ENCODE results near the gene WFIKKN2. TPM values are rescaled to one million over a fixed set of nuclear protein-coding genes. Genes with fewer than 3 reads are reported as not detected.

WFIKKN2 gene
- total and polyA plus RNA-seq, 2 of the 13 experiments (the other 11 are each of a cell fraction or from before 2014, with no cell fraction given) = not detected

GRCh38 chr17:50807675-50808074 lies 27.7 kb upstream of the WFIKKN2 start (continued):
- TF ChIP-seq HMGXB3 (CRISPR knock-in tag; IDR thresholded peaks at IDR 0.05; ENCODE audit: borderline replicate concordance) = peak; percentile 19; the same call in 1 of the 2 replicates
- no peak for TF ChIP-seq MYNN (CRISPR knock-in tag; IDR thresholded peaks at IDR 0.05; ENCODE audit: low read depth)
- no peak for TF ChIP-seq MLX (CRISPR knock-in tag; IDR thresholded peaks at IDR 0.05)
- no peak for TF ChIP-seq MTF2 (CRISPR knock-in tag; IDR thresholded peaks at IDR 0.05; ENCODE audit: borderline replicate concordance)
- peak; percentile 25; the same call in 1 of the 2 replicates for TF ChIP-seq KDM6A (CRISPR knock-in tag; IDR thresholded peaks at IDR 0.05; ENCODE audit: low read depth)

- 83% methylated on average over 7 of the region's 7 CpGs for WGBS (ENCODE audit: low lambda C conversion rate)
- ATAC-seq (no peak), FAIRE-seq (no peak), DNase-seq (ENCODE audit: low spot score) (no peak)
- H3K4me1 ChIP-seq (ENCODE audit: insufficient read depth, low read length) = peaks cover 61% of the 10 kb centered on the region
- no peak overlapping the region for H3K9ac ChIP-seq (ENCODE audit: insufficient read depth, low read depth, low read length)
- intact Hi-C loops (cut with micrococcal nuclease; ENCODE audit: unreplicated experiment) (no loop called here), in situ Hi-C loops (cut with HindIII; ENCODE audit: extremely low pct_ligation_motif_present, low pct_unique_long_range_greater_than_20kb) (no loop called here)
- no TSS peak for BruUV-seq (replicated peaks)
- no peak overlapping the region for H3K4me2 ChIP-seq (ENCODE audit: low read depth, low read length)
- H3K36me3 ChIP-seq (replicated peaks in 1 of 2; ENCODE audit: control insufficient read depth in 1 of 2, insufficient read depth in 2 of 2, low read length in 2 of 2) = no peaks in the 10 kb centered on the region
- TF ChIP-seq GZF1 (CRISPR knock-in tag; IDR thresholded peaks at IDR 0.05) (0 out of 2 replicates have a peak, but pooled peaks have one; percentile 52), TBL1XR1 (IDR thresholded peaks at IDR 0.05; ENCODE audit: borderline replicate concordance, low read length, partially characterized antibody) (no peak), ZFYVE20 (CRISPR knock-in tag; IDR thresholded peaks at IDR 0.05; ENCODE audit: borderline replicate concordance, low read depth) (no peak), ZNF687 (CRISPR knock-in tag; IDR thresholded peaks at IDR 0.05) (peak; percentile 26; the same call in 1 of the 2 replicates), TOPORS (CRISPR knock-in tag; IDR thresholded peaks at IDR 0.05) (no peak), ZFP36L2 (CRISPR knock-in tag; IDR thresholded peaks at IDR 0.05) (no peak), NR3C1 (CRISPR knock-in tag; IDR thresholded peaks at IDR 0.05) (no peak), ZNF709 (CRISPR knock-in tag; IDR thresholded peaks at IDR 0.05) (no peak), SP2 (CRISPR knock-in tag; IDR thresholded peaks at IDR 0.05) (no peak), ZNF598 (CRISPR knock-in tag; IDR thresholded peaks at IDR 0.05; ENCODE audit: borderline replicate concordance) (no peak)
- CTCF ChIA-PET (ENCODE audit: low intra/inter-chr PET ratio, low total read pairs) = no interaction called here
- no peaks in the 10 kb centered on the region for H3K79me2 ChIP-seq (ENCODE audit: insufficient read depth, low read length)
- no peaks in the 10 kb centered on the region for H3K9me3 ChIP-seq (ENCODE audit: low read length)
- H3K4me3 ChIP-seq (replicated peaks in 1 of 3; ENCODE audit: insufficient read depth in 1 of 3, low read depth in 2 of 3, low read length in 3 of 3) = no peak overlapping the region
- H3K27ac ChIP-seq (ENCODE audit: extremely low read length, insufficient read depth, low read length) = no peak overlapping the region
- no peaks in the 10 kb centered on the region for H4K20me1 ChIP-seq (ENCODE audit: insufficient read depth, low read length)
- POLR2A ChIA-PET = no interaction called here
- peaks cover 2 to 10% of the 10 kb centered on the region in 2 experiments; a peak in 3 of 5 replicates for H3K27me3 ChIP-seq (ENCODE audit: control insufficient read depth in 1 of 2, insufficient read depth in 2 of 2, low read length in 2 of 2)
- H2AFZ ChIP-seq (ENCODE audit: low read length) = no peak overlapping the region
Measured at GRCh38 chr17:50808413-50808812, 27.0 kb upstream of the WFIKKN2 start.
